ENCODE data around the gene JPH4. TPM values are rescaled to one million over a fixed set of nuclear protein-coding genes. Genes with fewer than 3 reads are reported as not detected.
A peak's percentile ranks its signal among the peaks of the same experiment; 100 is the strongest.

JPH4 gene
- total and polyA plus RNA-seq, 5 donors from 2014 or later, result 0.14 TPM; not detected in 4

DNA sequence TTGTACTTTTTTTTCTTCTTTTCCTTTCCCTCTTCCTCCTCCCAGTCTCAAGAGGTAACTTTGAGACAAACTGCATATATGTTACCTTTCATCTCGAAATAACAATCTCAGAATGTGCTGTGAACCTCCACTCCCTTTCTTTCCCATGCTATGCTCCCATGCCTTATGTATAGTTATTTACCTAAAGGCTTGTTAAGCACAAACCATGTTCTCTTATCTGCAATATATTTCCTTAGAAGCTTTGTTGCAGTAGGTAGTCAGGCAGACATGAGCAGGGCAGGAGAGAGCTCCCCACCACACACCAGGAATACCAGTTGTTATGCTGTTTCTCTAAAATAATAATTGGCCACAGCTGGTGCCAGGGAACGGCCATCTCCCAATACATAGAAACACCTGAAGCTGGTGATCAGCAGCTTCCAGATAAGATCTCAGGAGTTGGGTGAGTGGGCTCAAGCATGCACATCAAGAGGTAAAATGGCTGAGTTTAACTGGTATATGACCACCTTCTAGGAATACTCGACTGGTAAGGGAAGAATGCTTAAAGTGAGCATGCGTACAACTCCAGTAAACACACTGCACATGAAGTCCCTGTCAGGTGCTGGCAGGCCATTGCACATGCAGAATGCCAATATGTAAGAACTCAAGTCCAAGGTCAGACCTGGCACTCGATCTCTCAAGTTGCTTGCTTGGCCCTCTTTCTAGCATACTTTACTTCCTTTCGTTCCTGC is 42.8 kb upstream of the JPH4 start:
- Mint-ChIP-seq H3K36me3 (no peaks in the 10 kb centered on the region), H3K4me1 (no peaks in the 10 kb centered on the region), H3K4me3 (no peak overlapping the region), H3K27ac (no peak overlapping the region), H3K27me3 (peaks cover 28% of the 10 kb centered on the region), H3K9me3 (peaks cover 0 to 12% (median 5%) of the 10 kb centered on the region in 7 donors)
- H3K27ac ChIP-seq (ENCODE audit: insufficient read depth, low read length, poor library complexity, severe bottlenecking), result no peak overlapping the region
- ATAC-seq (ENCODE audit: low read depth in 2 of 2) (no peak), DNase-seq (no peak)
- no peak overlapping the region for H3K4me3 ChIP-seq (ENCODE audit: low read depth, low read length)
- no peaks in the 10 kb centered on the region for H3K4me1 ChIP-seq (ENCODE audit: control insufficient read depth, insufficient read depth, low read length, poor library complexity, severe bottlenecking)
- peaks cover 8% of the 10 kb centered on the region for H3K27me3 ChIP-seq (ENCODE audit: control insufficient read depth, insufficient read depth, low read length)
- H3K36me3 ChIP-seq (ENCODE audit: control insufficient read depth, insufficient read depth, low read length), result no peaks in the 10 kb centered on the region
- H3K9me3 ChIP-seq (ENCODE audit: control insufficient read depth in 2 of 2, low read length in 2 of 2), result peaks cover 20% of the 10 kb centered on the region in 2 experiments

DNA sequence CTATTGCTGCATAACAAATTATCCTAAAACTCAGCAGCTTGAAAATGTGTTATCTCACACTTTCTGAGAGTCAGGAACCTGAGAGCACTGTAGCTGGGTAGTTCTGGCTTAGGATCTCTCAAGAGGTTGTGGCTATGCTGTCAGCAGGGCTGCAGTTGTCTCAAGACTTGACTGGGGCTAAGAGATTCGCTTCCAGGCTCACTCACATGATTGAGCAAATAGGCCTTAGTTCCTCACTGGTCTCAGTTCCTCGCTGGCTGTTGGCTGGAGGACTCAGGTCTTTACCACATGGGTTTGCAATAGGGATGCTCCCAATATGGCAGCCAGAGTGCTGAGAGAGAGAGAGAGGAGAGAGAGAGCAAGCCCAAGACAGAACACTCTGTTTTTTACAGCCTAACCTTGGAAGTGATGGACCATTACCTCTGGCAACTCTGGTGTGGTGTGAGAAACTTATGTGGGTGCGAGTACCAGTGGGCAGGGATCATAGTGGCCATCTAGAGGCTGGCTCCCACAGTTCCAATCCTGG is 41.6 kb upstream of the JPH4 start:
- DNase-seq (no peak), ATAC-seq (ENCODE audit: low read depth in 2 of 2) (no peak)
- Histone ChIP-seq H3K9me3 (ENCODE audit: control insufficient read depth in 2 of 2, low read length in 2 of 2) (peaks cover 15% of the 10 kb centered on the region in 2 experiments), H3K4me3 (ENCODE audit: low read depth, low read length) (no peak overlapping the region), H3K27ac (ENCODE audit: insufficient read depth, low read length, poor library complexity, severe bottlenecking) (no peak overlapping the region), H3K4me1 (ENCODE audit: control insufficient read depth, insufficient read depth, low read length, poor library complexity, severe bottlenecking) (no peaks in the 10 kb centered on the region), H3K27me3 (ENCODE audit: control insufficient read depth, insufficient read depth, low read length) (peaks cover 8% of the 10 kb centered on the region), H3K36me3 (ENCODE audit: control insufficient read depth, insufficient read depth, low read length) (no peaks in the 10 kb centered on the region)
- H3K9me3 Mint-ChIP-seq, result peaks cover 0 to 11% (median 5%) of the 10 kb centered on the region in 7 donors
- peaks cover 27% of the 10 kb centered on the region for H3K27me3 Mint-ChIP-seq
- H3K4me1 Mint-ChIP-seq, result no peaks in the 10 kb centered on the region
- H3K27ac Mint-ChIP-seq, result no peak overlapping the region
- no peaks in the 10 kb centered on the region for H3K36me3 Mint-ChIP-seq
- H3K4me3 Mint-ChIP-seq, result no peak overlapping the region

DNA sequence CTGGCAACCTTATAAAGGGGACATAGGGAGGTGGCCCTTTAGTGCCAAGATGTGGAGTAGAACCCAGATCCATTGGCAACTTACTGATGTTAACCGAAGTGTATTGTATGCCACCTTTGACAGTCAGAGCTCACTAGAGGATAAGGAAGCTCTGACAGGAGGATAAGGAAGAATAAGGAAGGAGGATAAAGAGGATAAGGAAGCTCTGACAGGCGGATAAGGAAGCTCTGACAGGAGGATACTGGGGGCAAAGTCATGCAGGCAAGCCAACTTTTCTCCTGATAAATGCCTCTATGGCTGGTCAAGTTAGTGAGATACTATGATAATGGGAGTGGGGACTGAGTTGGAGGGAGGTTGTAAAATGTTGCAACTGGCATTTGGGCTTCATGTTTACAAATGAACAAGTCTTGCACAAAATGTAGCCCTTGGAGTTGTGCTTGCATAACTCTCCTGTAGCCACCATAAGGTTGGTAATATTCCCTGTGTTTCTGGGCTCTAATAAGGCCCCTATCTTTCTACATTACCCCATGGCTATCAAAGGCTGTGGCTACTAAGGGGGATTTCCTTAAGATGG is 39.9 kb upstream of the JPH4 start:
- DNase-seq, result no peak
- no peaks in the 10 kb centered on the region for H3K4me1 ChIP-seq (ENCODE audit: control insufficient read depth, insufficient read depth, low read length, poor library complexity, severe bottlenecking)
- H3K27me3 Mint-ChIP-seq, result peaks cover 22% of the 10 kb centered on the region
- H3K27ac ChIP-seq (ENCODE audit: insufficient read depth, low read length, poor library complexity, severe bottlenecking), result no peak overlapping the region
- H3K27ac Mint-ChIP-seq, result no peak overlapping the region
- peaks cover 4% of the 10 kb centered on the region for H3K27me3 ChIP-seq (ENCODE audit: control insufficient read depth, insufficient read depth, low read length)
- H3K36me3 ChIP-seq (ENCODE audit: control insufficient read depth, insufficient read depth, low read length), result no peaks in the 10 kb centered on the region
- no peaks in the 10 kb centered on the region for H3K9me3 ChIP-seq (ENCODE audit: control insufficient read depth in 2 of 2, low read length in 2 of 2)
- H3K4me3 Mint-ChIP-seq, result peak overlapping the region in 1 of 4 donors; percentile 1
- H3K9me3 Mint-ChIP-seq, result peaks cover 0 to 1% (median 0%) of the 10 kb centered on the region in 7 donors
- no peaks in the 10 kb centered on the region for H3K4me1 Mint-ChIP-seq
- no peak overlapping the region for H3K4me3 ChIP-seq (ENCODE audit: low read depth, low read length)
- ATAC-seq (ENCODE audit: low read depth in 2 of 2), result no peak
- no peaks in the 10 kb centered on the region for H3K36me3 Mint-ChIP-seq

DNA sequence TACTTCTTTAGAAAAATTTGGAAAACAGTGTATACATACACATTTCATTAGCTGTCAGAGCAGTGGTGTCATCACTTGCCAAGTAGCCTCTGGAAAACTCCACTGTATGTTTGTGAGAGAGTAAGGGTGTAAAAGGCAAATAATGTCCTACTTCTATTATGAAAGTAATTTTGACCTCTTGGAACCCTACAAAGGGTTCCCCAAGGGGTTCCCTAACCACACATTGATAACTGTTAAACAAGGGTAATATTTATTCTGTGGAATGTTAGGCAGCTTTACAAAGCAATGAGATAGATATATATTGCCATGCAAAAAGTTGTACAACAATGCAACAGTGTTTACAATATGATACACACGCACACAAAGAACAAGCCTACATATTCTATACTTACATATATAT is 38.9 kb upstream of the JPH4 start:
- peaks cover 0 to 1% (median 0%) of the 10 kb centered on the region in 4 donors for H3K4me1 Mint-ChIP-seq
- peaks cover 0 to 1% (median 0%) of the 10 kb centered on the region in 7 donors for H3K9me3 Mint-ChIP-seq
- Histone ChIP-seq H3K4me1 (ENCODE audit: control insufficient read depth, insufficient read depth, low read length, poor library complexity, severe bottlenecking) (no peaks in the 10 kb centered on the region), H3K9me3 (ENCODE audit: control insufficient read depth in 2 of 2, low read length in 2 of 2) (no peaks in the 10 kb centered on the region), H3K36me3 (ENCODE audit: control insufficient read depth, insufficient read depth, low read length) (no peaks in the 10 kb centered on the region), H3K4me3 (ENCODE audit: low read depth, low read length) (no peak overlapping the region), H3K27ac (ENCODE audit: insufficient read depth, low read length, poor library complexity, severe bottlenecking) (no peak overlapping the region), H3K27me3 (ENCODE audit: control insufficient read depth, insufficient read depth, low read length) (no peaks in the 10 kb centered on the region)
- DNase-seq (no peak), ATAC-seq (ENCODE audit: low read depth in 2 of 2) (no peak)
- H3K4me3 Mint-ChIP-seq, result no peak overlapping the region
- peaks cover 22% of the 10 kb centered on the region for H3K27me3 Mint-ChIP-seq
- H3K36me3 Mint-ChIP-seq, result no peaks in the 10 kb centered on the region
- H3K27ac Mint-ChIP-seq, result no peak overlapping the region

DNA sequence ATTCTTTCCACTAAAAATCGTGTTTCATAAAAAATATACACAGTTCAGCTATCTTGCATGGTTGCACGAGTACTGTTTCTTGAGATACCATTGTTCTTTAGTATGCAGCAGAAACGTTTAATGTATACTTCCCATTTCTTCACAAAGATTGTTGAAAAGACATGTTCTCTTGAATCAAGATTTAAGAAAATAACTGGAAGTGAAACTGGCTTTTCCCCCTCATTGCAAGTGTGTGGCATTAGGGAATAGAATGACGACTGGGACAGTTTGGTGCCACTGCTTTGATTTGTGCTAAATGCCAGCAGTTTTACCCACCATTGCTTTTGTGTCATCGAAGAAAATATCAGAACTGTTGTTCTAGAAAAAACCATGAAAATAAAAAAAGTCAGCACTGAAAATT is 37.3 kb upstream of the JPH4 start:
- H3K27me3 ChIP-seq (ENCODE audit: control insufficient read depth, insufficient read depth, low read length), result no peaks in the 10 kb centered on the region
- H3K4me3 ChIP-seq (ENCODE audit: low read depth, low read length), result no peak overlapping the region
- H3K27me3 Mint-ChIP-seq, result peaks cover 18% of the 10 kb centered on the region
- ATAC-seq (ENCODE audit: low read depth in 2 of 2), result no peak
- no peaks in the 10 kb centered on the region for H3K36me3 Mint-ChIP-seq
- no peak for DNase-seq
- no peak overlapping the region for H3K4me3 Mint-ChIP-seq
- H3K9me3 Mint-ChIP-seq, result peaks cover 0 to 1% (median 0%) of the 10 kb centered on the region in 7 donors
- H3K27ac ChIP-seq (ENCODE audit: insufficient read depth, low read length, poor library complexity, severe bottlenecking), result no peak overlapping the region
- H3K9me3 ChIP-seq (ENCODE audit: control insufficient read depth in 2 of 2, low read length in 2 of 2), result no peaks in the 10 kb centered on the region
- no peak overlapping the region for H3K27ac Mint-ChIP-seq
- H3K4me1 Mint-ChIP-seq, result peaks cover 0 to 11% (median 3%) of the 10 kb centered on the region in 4 donors
- no peaks in the 10 kb centered on the region for H3K36me3 ChIP-seq (ENCODE audit: control insufficient read depth, insufficient read depth, low read length)
- peaks cover 6% of the 10 kb centered on the region for H3K4me1 ChIP-seq (ENCODE audit: control insufficient read depth, insufficient read depth, low read length, poor library complexity, severe bottlenecking)

DNA sequence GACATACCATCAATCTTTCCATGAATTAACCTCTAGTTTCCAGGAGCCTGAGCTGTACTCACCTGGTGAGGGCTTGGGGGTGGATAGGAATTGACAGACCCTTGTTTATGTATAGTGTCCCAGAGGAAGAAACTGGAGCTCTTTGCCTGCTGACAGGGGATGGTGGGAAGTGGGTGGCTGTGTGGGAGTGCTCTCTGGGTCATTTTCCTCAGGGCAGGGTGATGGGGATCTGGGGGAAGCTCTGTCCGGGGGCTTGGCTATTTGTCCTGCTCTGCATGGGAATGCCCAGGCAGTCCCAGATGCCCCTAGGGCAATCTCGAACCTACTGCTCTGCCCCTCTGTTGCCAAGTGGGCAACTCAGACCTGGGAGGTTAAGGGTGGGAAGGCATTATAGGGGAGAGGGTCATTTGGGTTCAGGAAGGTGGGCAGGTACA is 35.8 kb upstream of the JPH4 start:
- Histone ChIP-seq H3K27me3 (ENCODE audit: control insufficient read depth, insufficient read depth, low read length) (no peaks in the 10 kb centered on the region), H3K36me3 (ENCODE audit: control insufficient read depth, insufficient read depth, low read length) (no peaks in the 10 kb centered on the region), H3K27ac (ENCODE audit: insufficient read depth, low read length, poor library complexity, severe bottlenecking) (no peak overlapping the region), H3K9me3 (ENCODE audit: control insufficient read depth in 2 of 2, low read length in 2 of 2) (no peaks in the 10 kb centered on the region), H3K4me3 (ENCODE audit: low read depth, low read length) (no peak overlapping the region), H3K4me1 (ENCODE audit: control insufficient read depth, insufficient read depth, low read length, poor library complexity, severe bottlenecking) (peaks cover 20% of the 10 kb centered on the region)
- Mint-ChIP-seq H3K27ac (no peak overlapping the region), H3K4me3 (peak overlapping the region in 1 of 4 donors; percentile 55), H3K4me1 (peaks cover 9 to 25% (median 13%) of the 10 kb centered on the region in 4 donors), H3K9me3 (peaks cover 0 to 4% (median 0%) of the 10 kb centered on the region in 7 donors), H3K36me3 (no peaks in the 10 kb centered on the region), H3K27me3 (peaks cover 6% of the 10 kb centered on the region)
- DNase-seq, result no peak
- ATAC-seq (ENCODE audit: low read depth in 2 of 2), result no peak

DNA sequence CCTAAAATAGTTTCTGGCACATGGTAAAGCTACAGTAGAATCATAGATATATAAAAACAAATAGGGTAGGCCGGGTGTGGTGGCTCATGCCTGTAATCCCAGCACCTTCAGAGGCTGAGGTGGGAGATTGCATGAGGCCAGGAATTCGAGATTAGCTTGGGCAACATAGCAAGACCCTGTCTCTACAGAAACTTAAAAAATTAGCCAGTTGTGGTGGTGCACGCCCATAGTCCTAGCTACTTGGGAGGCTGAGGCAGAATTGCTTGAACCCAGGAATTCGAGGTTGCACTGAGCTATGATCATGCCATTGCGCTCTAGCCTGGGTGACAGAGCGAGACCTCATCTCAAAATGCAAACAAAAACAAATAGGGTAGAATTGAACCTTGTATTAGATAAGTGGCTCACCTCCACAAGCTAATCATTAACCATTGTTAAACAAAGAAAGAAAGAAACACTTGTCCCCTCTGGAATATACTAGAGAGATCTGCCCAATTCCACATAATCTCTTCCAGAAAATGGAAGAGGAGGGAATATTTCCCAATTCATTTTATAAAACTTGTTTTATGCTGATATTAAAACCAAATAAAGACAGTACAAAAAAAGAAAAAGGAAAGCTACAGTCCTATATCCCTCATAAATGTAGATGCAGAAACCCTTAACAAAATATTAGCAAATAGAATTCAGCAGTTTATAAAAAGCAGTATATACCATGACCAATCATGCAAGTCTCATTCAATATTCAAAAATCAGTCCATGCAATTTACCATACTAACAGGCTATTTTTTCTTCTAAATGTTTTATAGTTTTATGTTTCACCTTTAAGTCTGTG is 34.9 kb upstream of the JPH4 start:
- Mint-ChIP-seq H3K36me3 (no peaks in the 10 kb centered on the region), H3K4me1 (peaks cover 15 to 33% (median 20%) of the 10 kb centered on the region in 4 donors), H3K9me3 (peaks cover 0 to 11% (median 0%) of the 10 kb centered on the region in 7 donors), H3K27me3 (no peaks in the 10 kb centered on the region), H3K4me3 (no peak overlapping the region), H3K27ac (peak overlapping the region in 1 of 3 donors; percentile 68)
- Histone ChIP-seq H3K27ac (ENCODE audit: insufficient read depth, low read length, poor library complexity, severe bottlenecking) (no peak overlapping the region), H3K9me3 (ENCODE audit: control insufficient read depth in 2 of 2, low read length in 2 of 2) (no peaks in the 10 kb centered on the region), H3K36me3 (ENCODE audit: control insufficient read depth, insufficient read depth, low read length) (no peaks in the 10 kb centered on the region), H3K4me1 (ENCODE audit: control insufficient read depth, insufficient read depth, low read length, poor library complexity, severe bottlenecking) (peaks cover 20% of the 10 kb centered on the region), H3K27me3 (ENCODE audit: control insufficient read depth, insufficient read depth, low read length) (no peaks in the 10 kb centered on the region), H3K4me3 (ENCODE audit: low read depth, low read length) (no peak overlapping the region)
- no peak for DNase-seq
- ATAC-seq (ENCODE audit: low read depth in 2 of 2), result no peak
